Measurements from ENCODE around the gene PLAAT5. TPM values are rescaled to one million over a fixed set of nuclear protein-coding genes. Genes with fewer than 3 reads are reported as not detected.
"Not testable (repeated sequence)": the region's sequence is repeated elsewhere in the genome, so short reads cannot be mapped to it uniquely, and the experiment has no call there.

PLAAT5 gene
- total and polyA plus RNA-seq, 2 donors: 1.9 to 4.3 TPM

DNA sequence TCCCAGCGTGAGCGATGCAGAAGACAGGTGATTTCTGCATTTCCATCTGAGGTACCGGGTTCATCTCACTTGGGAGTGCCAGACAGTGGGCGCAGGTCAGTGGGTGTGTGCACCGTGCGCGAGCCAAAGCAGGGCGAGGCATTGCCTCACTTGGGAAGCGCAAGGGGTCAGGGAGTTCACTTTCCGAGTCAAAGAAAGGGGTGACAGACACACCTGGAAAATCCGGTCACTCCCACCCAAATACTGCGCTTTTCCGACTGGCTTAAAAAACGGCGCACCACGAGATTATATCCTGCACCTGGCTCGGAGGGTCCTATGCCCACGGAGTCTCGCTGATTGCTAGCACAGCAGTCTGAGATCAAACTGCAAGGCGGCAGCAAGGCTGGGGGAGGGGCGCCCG lies 55.6 kb downstream of the PLAAT5 start:
- not testable (repeated sequence) for H3K4me3 ChIP-seq (ENCODE audit: low read depth, low read length); H3K36me3 ChIP-seq (ENCODE audit: insufficient read depth); H3K4me1 ChIP-seq (ENCODE audit: insufficient read depth); DNase-seq (ENCODE audit: extremely low spot score); H3K27ac ChIP-seq (ENCODE audit: low read depth)
- WGBS: 79% methylated on average over 22 of the region's 22 CpGs

DNA sequence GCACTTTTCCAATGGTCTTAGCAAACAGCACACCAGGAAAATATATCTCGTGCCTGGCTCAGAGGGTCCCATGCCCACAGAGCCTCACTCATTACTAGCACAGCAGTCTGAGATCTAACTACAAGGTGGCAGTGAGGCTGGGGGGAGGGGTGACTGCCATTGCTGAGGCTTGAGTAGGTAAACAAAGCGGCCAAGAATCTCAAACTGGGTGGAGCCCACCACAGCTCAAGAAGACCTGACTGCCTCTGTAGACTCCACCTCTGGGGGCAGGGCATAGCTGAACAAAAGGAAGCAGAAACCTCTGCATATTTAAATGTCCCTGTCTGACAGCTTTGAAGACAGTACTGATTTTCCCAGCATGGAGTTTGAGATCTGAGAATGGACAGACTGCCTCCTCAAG lies 60.2 kb downstream of the PLAAT5 start:
- WGBS: 49% methylated on average over 2 of the region's 2 CpGs

DNA sequence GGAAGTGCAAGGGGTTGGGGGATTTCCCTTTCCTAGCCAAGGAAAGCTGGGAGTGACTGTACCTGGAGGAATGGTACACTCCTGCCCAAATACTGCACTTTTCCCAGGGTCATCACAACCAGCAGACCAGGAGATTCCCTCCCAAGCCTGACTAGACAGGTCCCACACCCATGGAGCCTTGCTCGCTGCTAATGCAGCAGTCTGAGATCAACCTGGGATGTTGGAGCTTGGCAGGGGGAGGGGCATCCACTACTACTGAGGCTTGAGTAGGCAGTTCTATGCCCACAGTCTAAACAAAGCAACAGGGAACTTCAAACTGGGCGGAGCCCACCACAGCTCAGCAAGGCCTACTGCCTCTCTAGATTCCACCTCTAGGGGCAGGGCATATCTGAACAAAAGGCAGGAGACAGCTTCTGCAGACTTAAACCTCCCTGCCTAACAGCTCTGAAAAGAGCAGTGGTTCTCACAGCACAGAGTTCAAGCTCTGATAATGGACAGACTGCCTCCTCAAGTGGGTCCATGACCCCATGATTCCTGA lies 62.9 kb downstream of the PLAAT5 start:
- Histone ChIP-seq H3K4me1 (ENCODE audit: insufficient read depth) (no peaks in the 10 kb centered on the region), H3K27ac (ENCODE audit: low read depth) (no peak overlapping the region), H3K4me3 (ENCODE audit: low read depth, low read length) (no peak overlapping the region), H3K36me3 (ENCODE audit: insufficient read depth) (no peaks in the 10 kb centered on the region)
- no peak for DNase-seq (ENCODE audit: extremely low spot score)
- 88% methylated on average over 2 of the region's 2 CpGs for WGBS

More for the DNA sequence above, 60.2 kb downstream of the PLAAT5 start:
- H3K27ac ChIP-seq (ENCODE audit: low read depth); H3K4me3 ChIP-seq (ENCODE audit: low read depth, low read length); H3K36me3 ChIP-seq (ENCODE audit: insufficient read depth); H3K4me1 ChIP-seq (ENCODE audit: insufficient read depth); DNase-seq (ENCODE audit: extremely low spot score): not testable (repeated sequence)

DNA sequence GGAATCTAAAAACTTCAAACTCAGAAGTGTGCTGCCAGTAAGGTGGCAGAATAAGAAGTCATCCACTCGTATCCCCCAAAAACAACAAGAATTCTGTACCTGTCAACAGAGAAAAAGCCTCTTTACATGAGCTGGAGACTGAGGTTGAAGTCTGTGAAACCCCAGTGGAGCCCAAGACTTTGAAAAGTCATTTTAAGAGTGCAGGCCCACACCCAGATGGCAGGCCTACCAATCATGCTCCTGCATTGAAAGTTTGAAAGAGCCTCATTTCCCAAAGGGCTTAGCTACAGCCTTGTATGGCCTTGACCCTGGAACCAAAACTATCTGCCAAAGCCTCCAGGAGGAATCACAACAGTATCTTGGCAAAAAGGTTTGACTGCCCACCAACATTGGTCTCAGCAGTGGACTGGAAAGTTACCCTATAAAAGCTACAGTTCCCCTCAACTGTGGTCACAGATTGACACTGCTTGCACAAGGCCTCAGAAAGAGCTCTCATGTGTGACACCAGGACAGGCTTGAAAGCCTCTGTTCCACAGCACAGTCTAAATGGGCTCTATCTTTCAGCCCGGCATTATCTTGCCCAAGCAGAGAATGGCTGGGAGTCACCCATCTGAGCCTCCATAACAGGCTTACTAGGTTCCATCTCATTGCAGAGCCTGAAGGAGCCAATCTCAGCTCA lies 73.7 kb downstream of the PLAAT5 start:
- Histone ChIP-seq H3K4me3 (ENCODE audit: low read depth, low read length) (no peak overlapping the region), H3K36me3 (ENCODE audit: insufficient read depth) (no peaks in the 10 kb centered on the region), H3K27ac (ENCODE audit: low read depth) (no peak overlapping the region), H3K4me1 (ENCODE audit: insufficient read depth) (no peaks in the 10 kb centered on the region)
- DNase-seq (ENCODE audit: extremely low spot score): no peak
- 36% methylated on average over 2 of the region's 2 CpGs for WGBS

Other genes with a start within 250 kb of the PLAAT5 start
- not detected for gene SLC22A25, start 247.6 kb downstream of the PLAAT5 start, total RNA-seq
- not detected for gene SLC22A25, start 247.6 kb downstream of the PLAAT5 start, polyA plus RNA-seq
- not detected for gene SLC22A9, start 121.4 kb downstream of the PLAAT5 start, total RNA-seq
- not detected for gene SLC22A9, start 121.4 kb downstream of the PLAAT5 start, polyA plus RNA-seq
- gene LGALS12, start 14.9 kb upstream of the PLAAT5 start, total RNA-seq: 0.48 TPM
- 4.2 TPM for gene LGALS12, start 14.9 kb upstream of the PLAAT5 start, polyA plus RNA-seq
- 9.4 TPM for gene PLAAT4, start 45.6 kb upstream of the PLAAT5 start, total RNA-seq
- 37.4 TPM for gene PLAAT4, start 45.6 kb upstream of the PLAAT5 start, polyA plus RNA-seq
- gene PLAAT2, start 72.2 kb upstream of the PLAAT5 start, total RNA-seq: not detected
- gene PLAAT2, start 72.2 kb upstream of the PLAAT5 start, polyA plus RNA-seq: not detected
- 5.3 TPM for gene PLAAT3, start 123.3 kb upstream of the PLAAT5 start, total RNA-seq
- gene PLAAT3, start 123.3 kb upstream of the PLAAT5 start, polyA plus RNA-seq: 61.2 TPM
- 145 TPM for gene ATL3, start 180.2 kb upstream of the PLAAT5 start, total RNA-seq
- gene ATL3, start 180.2 kb upstream of the PLAAT5 start, polyA plus RNA-seq: 34.7 TPM
- gene RTN3, start 190.3 kb upstream of the PLAAT5 start, total RNA-seq: 79.8 TPM
- 92.8 TPM for gene RTN3, start 190.3 kb upstream of the PLAAT5 start, polyA plus RNA-seq